ENCODE data around the gene C2orf78. TPM values are rescaled to one million over a fixed set of nuclear protein-coding genes. Genes with fewer than 3 reads are reported as not detected.
"Not testable (repeated sequence)": the region's sequence is repeated elsewhere in the genome, so short reads cannot be mapped to it uniquely, and the experiment has no call there.

C2orf78 gene
- total RNA-seq, 4 donors from 2014 or later: not detected

DNA sequence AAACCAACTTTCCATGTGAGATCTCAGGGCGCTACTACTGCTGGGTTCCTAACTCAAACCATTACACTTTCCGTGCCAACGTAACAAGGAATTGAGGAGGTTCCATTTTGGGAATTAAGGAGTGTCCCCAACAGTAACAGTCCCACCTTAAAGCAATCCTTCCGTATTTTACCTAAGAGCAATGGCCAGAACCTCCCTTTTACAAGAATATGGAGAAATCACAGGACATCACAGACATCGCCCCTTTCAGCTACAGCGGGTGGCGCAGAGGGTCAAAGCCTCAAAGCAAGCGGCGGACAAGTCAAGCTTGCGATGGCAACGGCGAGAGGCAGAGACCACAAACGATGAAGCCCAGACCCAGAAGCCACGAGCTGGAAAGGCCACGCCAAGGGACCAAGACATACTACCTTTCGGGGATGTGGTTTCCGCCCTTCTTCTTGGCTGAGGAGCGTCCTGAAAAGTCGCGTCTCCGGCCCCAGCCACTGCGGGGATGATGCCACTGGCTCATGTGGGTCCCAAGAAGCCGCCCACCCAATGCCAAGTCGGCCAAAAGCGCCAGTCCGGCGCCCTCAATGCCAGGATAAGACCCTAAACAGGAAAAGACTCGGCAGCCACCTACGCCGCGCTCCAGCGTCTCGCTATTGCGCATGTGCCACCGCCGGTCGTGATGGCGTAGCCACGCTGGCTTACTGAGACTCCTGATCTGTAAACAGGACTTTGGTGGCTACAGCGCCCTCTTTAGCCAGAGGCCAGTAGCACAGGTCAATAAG is 4.3 kb upstream of the C2orf78 start, which contains the start of gene DUSP11:
TSS of gene DUSP11 (minus strand) at position 637 of the 770 bp plus-strand sequence. CDS start at position 508, 129 bp downstream.
- peak within 1 kb of the TSS; percentile 82 to 88 (median 86) for H3K27ac ChIP-seq
- peaks cover 9 to 12% of the 10 kb centered on the region in 2 donors for H3K36me3 ChIP-seq
- H3K9me3 ChIP-seq: no peaks in the 10 kb centered on the region
- peak within 1 kb of the TSS; percentile 59 to 87 (median 86) for H3K4me3 ChIP-seq (replicated peaks in 1 of 3)
- DNase-seq: peak; percentile 95 to 97
- TF ChIP-seq, protein P1, sequence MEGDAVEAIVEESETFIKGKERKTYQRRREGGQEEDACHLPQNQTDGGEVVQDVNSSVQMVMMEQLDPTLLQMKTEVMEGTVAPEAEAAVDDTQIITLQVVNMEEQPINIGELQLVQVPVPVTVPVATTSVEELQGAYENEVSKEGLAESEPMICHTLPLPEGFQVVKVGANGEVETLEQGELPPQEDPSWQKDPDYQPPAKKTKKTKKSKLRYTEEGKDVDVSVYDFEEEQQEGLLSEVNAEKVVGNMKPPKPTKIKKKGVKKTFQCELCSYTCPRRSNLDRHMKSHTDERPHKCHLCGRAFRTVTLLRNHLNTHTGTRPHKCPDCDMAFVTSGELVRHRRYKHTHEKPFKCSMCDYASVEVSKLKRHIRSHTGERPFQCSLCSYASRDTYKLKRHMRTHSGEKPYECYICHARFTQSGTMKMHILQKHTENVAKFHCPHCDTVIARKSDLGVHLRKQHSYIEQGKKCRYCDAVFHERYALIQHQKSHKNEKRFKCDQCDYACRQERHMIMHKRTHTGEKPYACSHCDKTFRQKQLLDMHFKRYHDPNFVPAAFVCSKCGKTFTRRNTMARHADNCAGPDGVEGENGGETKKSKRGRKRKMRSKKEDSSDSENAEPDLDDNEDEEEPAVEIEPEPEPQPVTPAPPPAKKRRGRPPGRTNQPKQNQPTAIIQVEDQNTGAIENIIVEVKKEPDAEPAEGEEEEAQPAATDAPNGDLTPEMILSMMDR (IDR thresholded peaks at IDR 0.05): peak; percentile 42 to 95 (median 88)
- peak in 1 of 2 donors; percentile 89 for TF ChIP-seq POLR2A (IDR thresholded peaks at IDR 0.05)
- intact Hi-C loops (cut with DNase I): no loop called here
- H3K27me3 ChIP-seq: no peaks in the 10 kb centered on the region
- WGBS, 2 donors: 0% methylated on average over 16 to 34 of the region's 40 CpGs
- H3K4me1 ChIP-seq: peaks cover 5 to 11% of the 10 kb centered on the region in 2 donors

DNA sequence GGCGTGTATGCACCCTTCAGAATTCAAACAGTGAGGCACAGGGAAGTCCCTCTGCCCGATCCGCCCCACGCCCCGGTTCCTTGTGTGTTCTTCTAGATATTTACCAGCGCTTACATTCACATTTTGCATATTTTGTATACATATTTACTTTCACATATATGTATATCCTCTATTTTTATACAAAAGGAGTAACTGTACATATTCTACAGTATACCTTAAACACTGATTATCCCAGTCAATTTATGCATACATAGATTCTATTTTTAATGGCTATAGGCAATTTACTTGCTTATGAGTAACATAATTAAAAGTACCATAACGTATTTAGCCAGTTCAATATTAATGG is 3.8 kb upstream of the C2orf78 start:
- peaks cover 8 to 12% of the 10 kb centered on the region in 2 donors for H3K36me3 ChIP-seq
- DNase-seq: no peak
- WGBS, 2 donors: 5% methylated on average over 7 of the region's 7 CpGs
- H3K27ac ChIP-seq: peak overlapping the region in 1 of 3 donors; percentile 82
- no peaks in the 10 kb centered on the region for H3K27me3 ChIP-seq
- TF ChIP-seq, protein P1 (IDR thresholded peaks at IDR 0.05): peak in 1 of 6 experiments; percentile 10
- no peak for TF ChIP-seq POLR2A (IDR thresholded peaks at IDR 0.05)
- peaks cover 5 to 11% of the 10 kb centered on the region in 2 donors for H3K4me1 ChIP-seq
- H3K4me3 ChIP-seq (replicated peaks in 1 of 3): peak overlapping the region in 1 of 3 donors; percentile 86
- intact Hi-C loops (cut with DNase I): no loop called here
- H3K9me3 ChIP-seq: no peaks in the 10 kb centered on the region

DNA sequence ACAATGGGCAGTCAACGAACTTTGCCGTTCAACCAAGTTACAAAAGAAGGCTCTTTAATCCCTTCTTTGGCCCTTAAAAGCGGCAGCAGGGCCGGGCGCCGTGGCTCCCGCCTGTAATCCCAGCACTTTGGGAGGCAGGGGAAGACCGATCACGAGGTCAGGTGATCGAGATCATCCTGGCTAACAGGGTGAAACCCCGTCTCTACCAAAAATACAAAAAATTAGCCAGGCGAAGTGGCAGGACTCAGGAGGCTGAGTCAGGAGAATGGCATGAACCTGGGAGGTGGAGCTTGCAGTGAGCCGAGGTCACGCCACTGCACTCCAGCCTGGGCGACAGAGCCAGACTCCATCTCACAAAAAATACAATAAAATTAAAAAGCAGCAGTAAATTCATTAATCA is 581 bp upstream of the C2orf78 start:
- DNase-seq; H3K27ac ChIP-seq; H3K36me3 ChIP-seq; H3K4me3 ChIP-seq (replicated peaks in 1 of 3); intact Hi-C loops (cut with DNase I); H3K9me3 ChIP-seq; H3K4me1 ChIP-seq; H3K27me3 ChIP-seq: not testable (repeated sequence)
- WGBS, 2 donors: 77 to 79% methylated on average over 15 of the region's 15 CpGs

DNA sequence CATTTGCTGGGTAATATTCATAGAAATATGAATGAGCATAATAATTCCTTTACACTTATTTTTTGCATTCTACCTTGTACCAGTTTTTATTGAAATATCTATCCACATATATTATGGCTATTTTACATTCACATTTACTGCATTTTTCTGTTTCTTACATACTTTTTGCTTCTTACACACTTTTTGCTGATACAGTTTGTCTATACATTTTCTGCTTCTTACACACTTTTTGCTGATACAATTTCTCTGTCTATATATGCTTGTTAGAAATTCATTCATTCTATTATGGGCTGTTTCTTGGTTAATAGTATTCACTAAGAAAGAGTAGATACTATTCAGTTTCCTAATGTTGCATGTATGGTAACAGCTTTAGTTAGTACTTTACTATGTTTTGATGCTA is 27.9 kb downstream of the C2orf78 start:
- intact Hi-C loops (cut with DNase I): no loop called here
- TF ChIP-seq POLR2A (IDR thresholded peaks at IDR 0.05): no peak
- TF ChIP-seq, protein P1 (IDR thresholded peaks at IDR 0.05): no peak

DNA sequence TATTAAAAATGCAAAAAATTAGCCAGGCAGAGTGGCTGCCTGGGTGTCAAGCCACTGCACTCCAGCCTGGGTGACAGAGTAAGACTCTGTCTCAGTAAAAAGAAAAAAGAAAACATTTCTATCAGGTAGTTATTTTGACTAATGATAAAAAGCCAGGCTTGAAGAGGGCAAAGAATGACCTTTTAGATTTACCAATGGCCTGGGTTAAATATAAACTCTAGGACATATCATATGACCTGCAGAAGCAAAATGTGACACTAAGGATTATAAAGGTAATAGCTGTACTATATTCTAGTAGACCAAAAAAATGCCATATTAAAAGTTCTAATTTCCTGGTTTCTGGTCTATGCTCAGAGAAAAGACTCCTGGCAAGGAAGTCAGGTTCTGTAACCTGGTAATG is 28.7 kb downstream of the C2orf78 start:
- Histone ChIP-seq H3K36me3 (no peaks in the 10 kb centered on the region), H3K9me3 (no peaks in the 10 kb centered on the region), H3K4me1 (no peaks in the 10 kb centered on the region), H3K4me3 (replicated peaks in 1 of 3) (no peak overlapping the region), H3K27me3 (no peaks in the 10 kb centered on the region), H3K27ac (no peak overlapping the region)
- no peak for DNase-seq
- intact Hi-C loops (cut with DNase I): no loop called here
- TF ChIP-seq, protein P1 (IDR thresholded peaks at IDR 0.05): no peak
- TF ChIP-seq POLR2A (IDR thresholded peaks at IDR 0.05): no peak

More for the DNA sequence above, 27.9 kb downstream of the C2orf78 start:
- no peaks in the 10 kb centered on the region for H3K9me3 ChIP-seq
- no peaks in the 10 kb centered on the region for H3K4me1 ChIP-seq
- no peak for DNase-seq
- no peak overlapping the region for H3K27ac ChIP-seq
- H3K4me3 ChIP-seq (replicated peaks in 1 of 3): no peak overlapping the region
- H3K36me3 ChIP-seq: no peaks in the 10 kb centered on the region
- H3K27me3 ChIP-seq: no peaks in the 10 kb centered on the region

All from thyroid gland (tissue), 4 donors.